Measurements from ENCODE around the gene KREMEN2. TPM values are rescaled to one million over a fixed set of nuclear protein-coding genes. Genes with fewer than 3 reads are reported as not detected.

KREMEN2 gene
- total and polyA plus RNA-seq, 2 of the 13 experiments (the other 11 are each of a cell fraction or from before 2014, with no cell fraction given) = 0.48 to 1.2 TPM

DNA sequence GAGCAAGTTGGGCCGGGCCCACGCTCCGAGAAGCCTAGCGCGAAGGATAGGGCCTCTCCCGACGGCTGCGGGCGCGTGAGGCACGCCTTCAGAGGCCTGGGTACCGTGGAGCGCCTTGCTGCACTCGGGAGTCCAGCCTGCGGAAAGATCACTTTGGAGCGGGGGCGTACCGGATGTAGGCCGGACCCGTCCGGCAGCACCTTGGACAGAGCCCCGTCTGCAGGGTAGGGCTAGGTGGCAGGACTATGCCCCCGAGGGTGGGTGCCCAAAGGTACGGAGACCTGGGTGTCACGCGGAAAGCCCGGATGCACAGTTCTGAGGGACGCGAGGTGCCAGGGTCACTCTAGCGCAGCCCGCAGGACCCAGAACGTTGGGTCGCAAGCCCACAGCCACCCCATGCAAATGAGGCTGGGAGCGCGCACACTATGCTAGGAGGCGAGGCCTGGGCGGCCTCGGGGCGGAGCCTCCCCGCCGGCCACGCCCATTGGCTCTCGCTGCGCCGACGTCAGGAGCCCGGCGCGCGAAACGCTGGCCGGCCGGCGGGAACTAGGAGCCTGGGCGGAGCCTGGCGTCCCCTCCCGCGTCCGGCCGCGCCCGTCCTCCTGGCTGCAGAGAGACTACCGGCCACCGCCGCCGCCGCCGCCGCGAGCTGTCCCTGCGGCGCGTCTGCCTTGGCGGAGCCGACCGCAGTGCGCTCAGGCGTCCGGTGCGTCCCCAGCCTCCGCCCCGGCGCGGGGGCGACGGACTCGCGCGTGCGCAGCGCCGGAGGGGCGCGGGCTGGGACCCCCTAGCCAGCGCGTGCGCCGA lies 4.9 kb downstream of the KREMEN2 start, which contains the start of gene PAQR4 (continued):
- TF ChIP-seq, protein P1, sequence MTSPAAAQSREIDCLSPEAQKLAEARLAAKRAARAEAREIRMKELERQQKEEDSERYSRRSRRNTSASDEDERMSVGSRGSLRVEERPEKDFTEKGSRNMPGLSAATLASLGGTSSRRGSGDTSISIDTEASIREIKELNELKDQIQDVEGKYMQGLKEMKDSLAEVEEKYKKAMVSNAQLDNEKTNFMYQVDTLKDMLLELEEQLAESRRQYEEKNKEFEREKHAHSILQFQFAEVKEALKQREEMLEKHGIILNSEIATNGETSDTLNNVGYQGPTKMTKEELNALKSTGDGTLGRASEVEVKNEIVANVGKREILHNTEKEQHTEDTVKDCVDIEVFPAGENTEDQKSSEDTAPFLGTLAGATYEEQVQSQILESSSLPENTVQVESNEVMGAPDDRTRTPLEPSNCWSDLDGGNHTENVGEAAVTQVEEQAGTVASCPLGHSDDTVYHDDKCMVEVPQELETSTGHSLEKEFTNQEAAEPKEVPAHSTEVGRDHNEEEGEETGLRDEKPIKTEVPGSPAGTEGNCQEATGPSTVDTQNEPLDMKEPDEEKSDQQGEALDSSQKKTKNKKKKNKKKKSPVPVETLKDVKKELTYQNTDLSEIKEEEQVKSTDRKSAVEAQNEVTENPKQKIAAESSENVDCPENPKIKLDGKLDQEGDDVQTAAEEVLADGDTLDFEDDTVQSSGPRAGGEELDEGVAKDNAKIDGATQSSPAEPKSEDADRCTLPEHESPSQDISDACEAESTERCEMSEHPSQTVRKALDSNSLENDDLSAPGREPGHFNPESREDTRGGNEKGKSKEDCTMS (CRISPR knock-in tag; conservative IDR thresholded peaks at IDR 0.05) = peak; percentile 91; the same call in 1 of the 2 replicates
- peak; percentile 94 for TF ChIP-seq ZNF501 (CRISPR knock-in tag; IDR thresholded peaks at IDR 0.05)
- TF ChIP-seq KMT2B (CRISPR knock-in tag; IDR thresholded peaks at IDR 0.05) = peak; percentile 90
- TF ChIP-seq CCDC6 (CRISPR knock-in tag; IDR thresholded peaks at IDR 0.05) = peak; percentile 83; the same call in 1 of the 2 replicates
- peak; percentile 87 for TF ChIP-seq HOXA9 (CRISPR knock-in tag; IDR thresholded peaks at IDR 0.05; ENCODE audit: borderline replicate concordance)
- peak; percentile 61; the same call in 1 of the 2 replicates for TF ChIP-seq ZNF598 (CRISPR knock-in tag; IDR thresholded peaks at IDR 0.05; ENCODE audit: borderline replicate concordance)
- no peak for TF ChIP-seq RFX1 (IDR thresholded peaks at IDR 0.05)
- 0 out of 2 replicates have a peak, but pooled peaks have one; percentile 33 for TF ChIP-seq JUN (CRISPR knock-in tag; IDR thresholded peaks at IDR 0.05)
- peak; percentile 81; the same call in 1 of the 2 replicates for TF ChIP-seq ZBTB3 (CRISPR knock-in tag; IDR thresholded peaks at IDR 0.05; ENCODE audit: borderline replicate concordance, low read depth)
- TF ChIP-seq FOXP1 (IDR thresholded peaks at IDR 0.05) = no peak
- TF ChIP-seq FOXP1 (CRISPR knock-in tag; IDR thresholded peaks at IDR 0.05) = 0 out of 2 replicates have a peak, but pooled peaks have one; percentile 39
- TF ChIP-seq, protein P2, sequence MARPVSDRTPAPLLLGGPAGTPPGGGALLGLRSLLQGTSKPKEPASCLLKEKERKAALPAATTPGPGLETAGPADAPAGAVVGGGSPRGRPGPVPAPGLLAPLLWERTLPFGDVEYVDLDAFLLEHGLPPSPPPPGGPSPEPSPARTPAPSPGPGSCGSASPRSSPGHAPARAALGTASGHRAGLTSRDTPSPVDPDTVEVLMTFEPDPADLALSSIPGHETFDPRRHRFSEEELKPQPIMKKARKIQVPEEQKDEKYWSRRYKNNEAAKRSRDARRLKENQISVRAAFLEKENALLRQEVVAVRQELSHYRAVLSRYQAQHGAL (CRISPR knock-in tag; IDR thresholded peaks at IDR 0.05; ENCODE audit: not compliant biosample characterization) = peak; percentile 89
- TF ChIP-seq, protein P3, sequence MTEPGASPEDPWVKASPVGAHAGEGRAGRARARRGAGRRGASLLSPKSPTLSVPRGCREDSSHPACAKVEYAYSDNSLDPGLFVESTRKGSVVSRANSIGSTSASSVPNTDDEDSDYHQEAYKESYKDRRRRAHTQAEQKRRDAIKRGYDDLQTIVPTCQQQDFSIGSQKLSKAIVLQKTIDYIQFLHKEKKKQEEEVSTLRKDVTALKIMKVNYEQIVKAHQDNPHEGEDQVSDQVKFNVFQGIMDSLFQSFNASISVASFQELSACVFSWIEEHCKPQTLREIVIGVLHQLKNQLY (CRISPR knock-in tag; IDR thresholded peaks at IDR 0.05) = 0 out of 2 replicates have a peak, but pooled peaks have one; percentile 44
- TF ChIP-seq SRSF1 (optimal IDR thresholded peaks at IDR 0.05; ENCODE audit: low read depth, low read length) = peak; percentile 76
- TF ChIP-seq, protein P4, sequence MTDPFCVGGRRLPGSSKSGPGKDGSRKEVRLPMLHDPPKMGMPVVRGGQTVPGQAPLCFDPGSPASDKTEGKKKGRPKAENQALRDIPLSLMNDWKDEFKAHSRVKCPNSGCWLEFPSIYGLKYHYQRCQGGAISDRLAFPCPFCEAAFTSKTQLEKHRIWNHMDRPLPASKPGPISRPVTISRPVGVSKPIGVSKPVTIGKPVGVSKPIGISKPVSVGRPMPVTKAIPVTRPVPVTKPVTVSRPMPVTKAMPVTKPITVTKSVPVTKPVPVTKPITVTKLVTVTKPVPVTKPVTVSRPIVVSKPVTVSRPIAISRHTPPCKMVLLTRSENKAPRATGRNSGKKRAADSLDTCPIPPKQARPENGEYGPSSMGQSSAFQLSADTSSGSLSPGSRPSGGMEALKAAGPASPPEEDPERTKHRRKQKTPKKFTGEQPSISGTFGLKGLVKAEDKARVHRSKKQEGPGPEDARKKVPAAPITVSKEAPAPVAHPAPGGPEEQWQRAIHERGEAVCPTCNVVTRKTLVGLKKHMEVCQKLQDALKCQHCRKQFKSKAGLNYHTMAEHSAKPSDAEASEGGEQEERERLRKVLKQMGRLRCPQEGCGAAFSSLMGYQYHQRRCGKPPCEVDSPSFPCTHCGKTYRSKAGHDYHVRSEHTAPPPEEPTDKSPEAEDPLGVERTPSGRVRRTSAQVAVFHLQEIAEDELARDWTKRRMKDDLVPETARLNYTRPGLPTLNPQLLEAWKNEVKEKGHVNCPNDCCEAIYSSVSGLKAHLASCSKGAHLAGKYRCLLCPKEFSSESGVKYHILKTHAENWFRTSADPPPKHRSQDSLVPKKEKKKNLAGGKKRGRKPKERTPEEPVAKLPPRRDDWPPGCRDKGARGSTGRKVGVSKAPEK (CRISPR knock-in tag; IDR thresholded peaks at IDR 0.05; ENCODE audit: borderline replicate concordance) = 0 out of 2 replicates have a peak, but pooled peaks have one; percentile 58
- TF ChIP-seq HNRNPL (IDR thresholded peaks at IDR 0.05; ENCODE audit: low read depth, low read length) = peak; percentile 99
- TF ChIP-seq MYNN (CRISPR knock-in tag; IDR thresholded peaks at IDR 0.05; ENCODE audit: low read depth) = peak; percentile 96
- no peak for TF ChIP-seq ARNT (IDR thresholded peaks at IDR 0.05)
- TF ChIP-seq ZNF615 (CRISPR knock-in tag; IDR thresholded peaks at IDR 0.05; ENCODE audit: borderline replicate concordance) = peak; percentile 78; the same call in 1 of the 2 replicates
- TF ChIP-seq, protein P5, sequence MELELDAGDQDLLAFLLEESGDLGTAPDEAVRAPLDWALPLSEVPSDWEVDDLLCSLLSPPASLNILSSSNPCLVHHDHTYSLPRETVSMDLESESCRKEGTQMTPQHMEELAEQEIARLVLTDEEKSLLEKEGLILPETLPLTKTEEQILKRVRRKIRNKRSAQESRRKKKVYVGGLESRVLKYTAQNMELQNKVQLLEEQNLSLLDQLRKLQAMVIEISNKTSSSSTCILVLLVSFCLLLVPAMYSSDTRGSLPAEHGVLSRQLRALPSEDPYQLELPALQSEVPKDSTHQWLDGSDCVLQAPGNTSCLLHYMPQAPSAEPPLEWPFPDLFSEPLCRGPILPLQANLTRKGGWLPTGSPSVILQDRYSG (CRISPR knock-in tag; IDR thresholded peaks at IDR 0.05) = no peak
- no peak for TF ChIP-seq HNRNPH1 (optimal IDR thresholded peaks at IDR 0.05; ENCODE audit: low read depth, low read length)
- TF ChIP-seq ZNF569 (CRISPR knock-in tag; IDR thresholded peaks at IDR 0.05; ENCODE audit: borderline replicate concordance) = no peak; the same call in 1 of the 2 replicates

All from HepG2 (cell line).